DMS114 treated with DMSO at 0.1 percent for 48 hours (cell line): Measurements from ENCODE around the gene POLR1G.

ENCODE experiments used
- DNase-seq: peaks from one replicate; lab custom pipeline; 2025; ENCODE audit not compliant: unreplicated experiment; lab: John Stamatoyannopoulos, UW

Gene POLR1G

DNA sequence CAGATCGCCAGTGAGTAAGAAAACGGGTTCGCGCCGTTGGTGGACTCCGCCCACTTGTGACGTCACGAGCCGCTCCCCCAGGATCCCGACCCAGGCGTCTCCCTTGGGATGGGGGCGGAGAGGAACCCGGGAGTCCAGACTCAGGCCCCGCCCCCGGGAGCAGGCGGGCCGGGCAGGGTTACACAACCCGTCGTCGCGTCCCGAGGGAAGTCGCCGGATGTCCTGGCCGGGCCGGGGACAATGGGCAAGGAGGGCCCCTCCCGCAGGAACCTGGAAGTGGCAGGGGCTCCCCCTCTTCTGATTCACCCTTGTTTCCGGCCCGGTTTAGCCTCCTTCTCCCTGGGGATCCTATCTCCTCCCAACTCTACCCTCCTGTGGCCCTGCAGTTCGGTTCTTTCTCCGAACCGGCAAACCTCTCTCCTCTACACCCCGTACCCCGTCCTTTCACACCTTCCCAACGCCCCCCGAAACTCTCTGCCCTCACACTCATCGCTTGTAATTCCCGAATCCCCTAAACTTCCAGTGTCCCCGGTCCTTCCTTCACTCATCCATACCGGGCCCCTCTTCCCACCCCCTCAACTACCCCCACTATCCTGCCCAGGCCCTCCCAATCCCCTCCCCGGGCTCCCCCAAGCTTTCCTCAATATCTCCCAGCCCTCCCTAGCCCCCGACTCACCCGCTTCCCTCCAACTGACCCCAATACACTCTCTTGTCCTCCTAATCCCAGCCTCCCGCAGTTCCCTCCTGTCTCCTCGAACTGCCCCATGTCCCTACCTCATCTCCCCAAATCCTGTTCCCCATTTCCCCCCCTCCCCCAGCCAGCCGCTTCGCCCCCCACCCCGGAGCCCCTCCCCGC is 37.2 kb downstream of the POLR1G start:
- peak; percentile 64 for DNase-seq

DNA sequence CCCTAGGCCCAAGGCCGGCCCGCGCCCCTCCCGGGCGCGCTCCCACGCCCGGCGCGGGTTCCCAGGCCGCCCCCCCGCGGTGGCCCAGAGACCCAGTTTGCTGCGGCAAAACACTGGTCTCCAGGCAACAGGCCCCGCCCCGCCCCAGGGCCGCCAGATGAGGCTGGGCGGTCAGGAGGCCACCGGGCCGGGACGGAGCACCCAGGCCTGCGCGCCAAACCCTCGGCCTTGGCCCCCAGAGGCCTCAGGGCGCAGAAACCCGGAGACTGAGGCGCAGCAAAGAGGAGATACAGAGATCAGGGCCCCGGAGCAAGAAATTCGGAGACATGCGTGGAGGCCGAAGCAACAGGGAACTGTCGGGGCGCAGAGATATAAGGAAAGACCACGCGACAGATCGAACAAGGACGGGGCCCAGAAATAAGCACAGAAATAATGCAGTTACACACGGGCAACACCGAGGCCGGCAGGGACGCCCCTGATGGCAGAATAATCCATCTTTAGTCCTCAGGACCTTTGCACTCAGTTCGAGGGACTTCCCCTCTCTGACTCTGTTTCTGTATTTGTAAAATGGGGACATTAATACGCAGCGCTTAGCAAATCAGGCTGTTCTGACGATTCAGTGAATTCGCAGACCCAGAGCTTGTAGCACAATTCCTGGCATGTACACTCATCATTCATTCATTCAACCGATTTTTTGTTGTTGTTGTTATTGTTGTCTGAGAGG is 38.0 kb downstream of the POLR1G start:
- no peak for DNase-seq

DNA sequence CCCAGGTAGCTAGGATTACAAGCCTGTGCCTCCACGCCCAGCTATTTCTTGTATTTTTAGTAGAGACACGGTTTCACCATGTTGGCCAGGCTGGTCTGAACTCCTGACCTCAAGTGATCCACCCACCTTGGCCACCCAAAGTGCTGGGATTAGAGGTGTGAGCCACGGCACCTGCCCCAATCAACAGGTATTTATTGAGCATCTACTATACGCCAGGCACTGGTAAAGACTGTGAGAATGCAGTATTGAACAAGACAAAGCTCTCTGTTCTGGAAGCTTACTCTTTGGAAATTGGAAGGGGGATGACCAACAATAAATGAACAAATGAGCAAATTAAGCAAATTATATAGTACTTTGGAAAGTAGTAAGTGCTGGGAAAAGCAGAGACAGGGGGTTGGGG is 38.7 kb downstream of the POLR1G start:
- DNase-seq, result no peak

DNA sequence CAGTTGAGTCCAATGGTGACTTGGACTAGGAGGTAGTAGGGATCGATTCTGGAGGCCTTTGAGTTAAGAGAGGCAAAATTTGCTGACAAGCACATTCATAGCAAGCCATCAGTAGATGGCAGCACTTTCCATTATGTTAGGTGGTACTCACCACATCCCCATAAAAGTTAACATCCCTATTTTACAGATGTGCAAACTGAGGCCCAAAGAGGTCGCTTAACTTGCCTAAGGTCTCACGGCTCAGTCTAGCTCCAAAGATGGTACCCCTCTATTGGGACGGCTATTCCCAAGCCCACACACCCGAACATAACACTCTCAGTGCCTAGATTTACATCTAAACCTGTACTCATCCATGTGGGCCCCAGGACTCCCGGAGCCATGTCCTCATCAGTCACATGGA is 39.9 kb downstream of the POLR1G start:
- DNase-seq, result peak; percentile 19

- no peak for DNase-seq
Observed at GRCh38 chr19:45446944-45447343, 40.5 kb downstream of the POLR1G start.

GRCh38 chr19:45448425-45448756 is 41.9 kb downstream of the POLR1G start:
- DNase-seq, result no peak

GRCh38 chr19:45448887-45449299 is 42.4 kb downstream of the POLR1G start:
- DNase-seq, result no peak

- DNase-seq, result no peak
Observed at GRCh38 chr19:45450012-45450333, 43.5 kb downstream of the POLR1G start.

DNA sequence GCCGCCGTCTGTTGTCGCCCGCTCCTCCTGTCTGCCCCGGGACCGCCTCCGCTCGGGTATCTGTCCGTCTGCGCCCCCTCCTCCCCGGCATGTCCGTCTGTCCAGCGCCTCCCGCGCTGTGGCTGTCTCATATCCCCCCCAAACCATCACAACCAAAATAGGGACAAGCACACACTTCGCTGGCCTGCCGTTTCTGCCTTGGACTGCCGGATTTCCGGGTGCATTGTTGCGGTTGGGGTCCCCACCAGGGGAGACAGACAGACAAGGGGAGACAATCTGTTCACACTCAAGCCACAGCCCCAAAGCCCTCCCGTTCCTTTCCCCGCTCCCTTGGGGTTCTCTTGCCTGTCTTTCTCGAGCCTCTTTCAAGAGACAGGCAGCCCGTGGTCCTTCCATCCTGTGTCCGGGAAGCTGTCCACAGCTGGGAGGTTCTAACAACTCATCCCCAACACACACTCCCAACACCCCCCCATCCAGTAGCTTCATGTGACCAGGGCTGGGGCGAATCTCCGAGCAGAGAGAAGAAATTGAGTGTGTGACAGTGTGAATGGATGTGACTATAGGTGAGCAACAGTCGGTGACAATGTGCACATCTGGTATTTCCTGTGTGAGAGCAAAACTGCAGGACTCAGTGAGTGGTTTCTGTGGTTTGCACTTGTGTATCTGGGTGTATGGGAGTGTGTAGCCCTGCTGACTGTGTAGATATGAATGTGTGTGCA is 44.8 kb downstream of the POLR1G start:
- DNase-seq, result no peak

DNA sequence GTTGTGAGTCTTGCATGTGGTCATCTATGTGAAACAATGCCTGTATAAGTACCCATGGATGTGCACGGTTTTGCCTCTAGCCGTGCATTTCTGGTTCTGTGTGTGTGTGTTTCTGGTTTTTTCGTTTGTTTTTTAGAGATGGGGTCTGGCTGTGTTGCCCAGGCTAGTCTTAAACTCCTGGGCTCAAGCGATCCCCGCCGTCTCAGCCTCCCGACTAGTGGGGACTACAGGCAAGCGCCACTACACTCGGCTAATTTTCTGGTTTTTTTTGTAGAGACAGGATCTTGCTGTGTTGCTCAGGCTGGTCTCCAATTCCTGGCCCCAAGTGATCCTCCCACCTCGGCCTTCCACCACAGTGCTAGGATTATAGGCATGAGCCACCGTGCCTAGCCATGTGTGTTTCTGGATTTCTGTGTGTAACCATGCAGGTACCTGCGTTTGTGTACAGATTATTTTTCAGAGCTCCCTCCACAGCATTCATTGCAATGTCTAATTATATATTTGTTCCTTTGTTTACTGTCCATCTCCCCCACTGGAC is 45.5 kb downstream of the POLR1G start:
- no peak for DNase-seq

GRCh38 chr19:45455707-45456499 is 49.5 kb downstream of the POLR1G start:
- no peak for DNase-seq

DNA sequence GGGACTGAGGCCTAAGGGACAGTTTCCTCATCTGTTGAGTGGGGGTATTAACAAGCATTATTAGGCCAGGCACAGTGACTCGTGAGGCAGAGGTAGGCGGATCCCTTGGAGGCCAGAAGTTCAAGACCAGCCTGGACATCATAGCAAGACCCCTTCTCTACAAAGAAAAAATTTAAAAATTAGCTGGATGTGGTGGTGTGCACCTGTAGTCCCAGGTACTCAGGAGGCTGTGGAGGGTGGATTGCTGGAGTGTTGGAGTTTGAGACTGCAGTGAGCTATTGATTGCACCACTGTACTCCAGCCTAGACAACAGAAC is 50.0 kb downstream of the POLR1G start:
- DNase-seq, result no peak

- DNase-seq, result no peak
Observed at GRCh38 chr19:45457776-45458175, 51.3 kb downstream of the POLR1G start.
